Activated CD4-positive, alpha-beta T cell treated with anti-CD3 and anti-CD28 coated beads, Interleukin-2, amount 50 U/mL, for 16 hours (primary cell): ENCODE results near the gene HCFC1R1.
A peak's percentile ranks its signal among the peaks of the same experiment; 100 is the strongest.

Experiments used
- DNase-seq: peaks from one replicate; pipeline ENCODE4 v3.0.0-alpha.2; 2020

The HCFC1R1 gene

DNA sequence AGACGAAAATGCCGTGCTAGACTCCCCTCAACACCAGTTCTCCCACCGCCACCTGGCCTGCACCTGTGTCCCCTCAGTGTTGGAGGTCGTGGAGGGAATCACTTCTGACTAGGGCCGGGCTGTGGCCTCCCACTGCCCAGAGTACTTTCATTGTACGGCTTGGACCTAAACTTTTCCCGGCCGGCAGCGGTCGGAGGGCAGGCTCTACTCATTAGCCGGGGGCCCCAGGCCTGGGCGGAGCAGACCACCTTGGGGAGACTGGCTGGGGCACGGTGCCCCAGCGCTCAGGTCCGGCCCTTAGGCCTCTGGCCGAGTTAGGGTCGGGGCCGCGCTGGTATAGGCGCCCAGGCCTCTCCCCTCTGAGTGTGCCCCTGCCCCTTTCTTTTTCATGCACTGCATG lies 6.4 kb downstream of the HCFC1R1 start:
- no peak for DNase-seq

DNA sequence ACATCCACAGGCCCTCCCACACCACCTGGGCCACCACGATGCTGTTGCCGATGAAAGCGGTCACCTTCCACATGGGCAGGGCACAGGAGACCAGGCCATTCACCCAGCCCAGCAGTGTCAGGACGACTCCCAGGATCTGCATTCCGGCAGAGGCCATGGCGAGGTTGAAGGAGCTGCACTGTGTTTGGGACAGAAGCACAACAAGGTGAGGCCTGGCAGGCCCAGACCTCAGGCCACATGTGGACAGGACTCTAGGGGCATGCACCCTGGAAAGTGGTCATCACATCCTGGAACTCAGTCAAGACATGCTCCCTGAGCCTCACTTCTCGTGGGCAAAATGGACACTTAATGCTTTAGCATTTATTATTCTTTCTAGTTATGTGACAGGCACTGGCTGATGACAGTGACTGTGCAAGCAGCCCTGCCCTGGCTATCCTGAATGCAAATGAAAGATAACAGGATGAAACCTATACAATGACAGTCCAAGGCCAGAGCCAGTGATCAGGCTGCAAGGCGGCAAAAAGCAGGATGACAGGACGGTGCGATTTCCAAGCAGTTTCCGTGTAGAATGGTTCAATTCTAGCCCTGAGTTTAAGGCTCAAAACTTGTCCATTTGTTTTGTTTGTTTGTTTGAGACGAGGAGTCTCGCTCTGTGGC lies 7.7 kb downstream of the HCFC1R1 start:
- DNase-seq, result no peak

DNA sequence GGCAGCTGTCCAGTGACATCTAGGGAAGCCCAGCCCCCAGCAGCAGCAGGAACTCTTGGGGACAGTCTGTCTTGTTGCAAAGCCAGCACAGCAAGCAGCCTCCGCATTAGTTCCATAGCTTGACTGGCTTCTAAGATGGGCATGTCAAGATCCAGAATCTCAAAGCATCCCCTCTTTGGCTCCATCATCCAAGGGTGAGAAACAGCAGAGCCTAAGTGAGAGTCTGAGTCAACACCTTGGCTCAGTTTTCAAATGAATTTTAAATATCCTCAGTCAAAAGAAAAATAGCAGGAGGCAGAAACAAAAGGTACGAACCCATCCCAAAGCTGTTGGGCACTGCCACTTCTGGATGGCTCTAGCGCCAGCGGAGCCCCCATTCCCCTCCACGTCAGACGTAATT lies 8.8 kb downstream of the HCFC1R1 start:
- DNase-seq, result no peak

DNA sequence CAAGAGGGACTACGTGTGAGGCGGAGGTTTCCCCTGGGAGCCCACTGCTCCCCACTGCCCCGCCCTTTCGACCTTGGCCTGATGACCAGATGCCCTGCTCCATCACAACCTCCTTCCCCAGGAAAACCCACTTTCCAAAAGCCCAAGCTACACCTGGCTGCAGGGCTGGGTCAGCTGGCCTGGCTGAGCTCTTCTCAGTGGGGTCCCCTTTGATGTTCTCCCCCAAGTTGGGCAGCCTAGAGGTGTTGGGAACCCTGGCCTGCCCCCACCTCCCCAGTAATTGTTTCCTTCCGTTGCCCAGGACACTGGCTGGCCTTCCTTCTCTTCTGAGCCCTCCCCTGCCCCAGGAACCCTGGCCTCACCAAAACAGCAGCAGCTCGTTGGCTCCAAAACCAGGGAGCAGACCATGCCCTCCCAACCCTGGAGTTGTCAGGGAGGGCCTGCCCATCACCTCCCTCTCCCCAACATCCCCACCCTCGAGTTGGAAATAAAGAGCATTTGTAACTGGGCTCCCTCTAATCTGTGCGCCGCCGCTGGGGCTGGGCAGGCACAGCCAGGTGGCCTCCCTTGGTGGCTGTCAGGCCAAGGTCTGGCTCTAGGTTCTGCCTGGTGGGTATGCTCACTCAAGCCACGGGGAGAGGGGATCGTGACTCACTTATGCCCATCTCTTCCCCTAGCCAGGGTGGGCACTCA lies 9.6 kb downstream of the HCFC1R1 start:
- no peak for DNase-seq

DNA sequence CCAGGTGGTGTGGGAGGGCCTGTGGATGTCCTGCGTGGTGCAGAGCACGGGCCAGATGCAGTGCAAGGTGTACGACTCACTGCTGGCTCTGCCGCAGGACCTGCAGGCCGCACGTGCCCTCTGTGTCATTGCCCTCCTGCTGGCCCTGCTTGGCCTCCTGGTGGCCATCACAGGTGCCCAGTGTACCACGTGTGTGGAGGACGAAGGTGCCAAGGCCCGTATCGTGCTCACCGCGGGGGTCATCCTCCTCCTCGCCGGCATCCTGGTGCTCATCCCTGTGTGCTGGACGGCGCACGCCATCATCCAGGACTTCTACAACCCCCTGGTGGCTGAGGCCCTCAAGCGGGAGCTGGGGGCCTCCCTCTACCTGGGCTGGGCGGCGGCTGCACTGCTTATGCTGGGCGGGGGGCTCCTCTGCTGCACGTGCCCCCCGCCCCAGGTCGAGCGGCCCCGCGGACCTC lies 10.2 kb downstream of the HCFC1R1 start:
- DNase-seq, result no peak

DNA sequence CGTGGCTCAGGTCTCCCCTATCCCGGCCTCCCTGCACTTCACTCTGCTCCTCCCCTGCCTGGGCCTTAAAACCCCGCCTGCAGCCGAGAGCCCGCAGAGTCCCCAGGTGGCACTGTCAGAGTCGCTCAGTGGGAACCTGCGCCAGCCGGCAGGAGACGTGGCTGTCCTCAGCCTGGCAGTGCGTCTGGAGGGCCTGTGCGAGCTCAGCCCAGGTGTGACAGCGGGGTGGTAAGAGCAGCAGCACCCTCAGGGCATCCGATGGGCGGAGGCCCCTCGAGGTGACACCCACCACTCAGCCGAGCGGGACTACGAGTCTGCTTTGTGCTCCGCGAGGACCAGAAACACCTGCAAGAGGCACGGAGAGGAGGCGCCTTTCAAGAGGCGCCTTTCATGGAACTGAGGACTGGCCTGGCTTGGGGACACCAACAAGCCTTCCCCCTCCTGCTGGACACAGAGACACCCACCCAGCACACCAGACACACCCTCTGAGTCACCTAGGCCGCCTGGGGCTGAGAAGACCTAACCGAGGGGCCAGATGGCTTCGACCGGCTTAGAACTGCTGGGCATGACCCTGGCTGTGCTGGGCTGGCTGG lies 10.8 kb downstream of the HCFC1R1 start, which contains the start of gene CLDN9:
CLDN9 (plus strand) TSS at position 96 of the 593 bp plus-strand sequence; CDS start at position 536, 440 bp downstream.
- no peak for DNase-seq

DNA sequence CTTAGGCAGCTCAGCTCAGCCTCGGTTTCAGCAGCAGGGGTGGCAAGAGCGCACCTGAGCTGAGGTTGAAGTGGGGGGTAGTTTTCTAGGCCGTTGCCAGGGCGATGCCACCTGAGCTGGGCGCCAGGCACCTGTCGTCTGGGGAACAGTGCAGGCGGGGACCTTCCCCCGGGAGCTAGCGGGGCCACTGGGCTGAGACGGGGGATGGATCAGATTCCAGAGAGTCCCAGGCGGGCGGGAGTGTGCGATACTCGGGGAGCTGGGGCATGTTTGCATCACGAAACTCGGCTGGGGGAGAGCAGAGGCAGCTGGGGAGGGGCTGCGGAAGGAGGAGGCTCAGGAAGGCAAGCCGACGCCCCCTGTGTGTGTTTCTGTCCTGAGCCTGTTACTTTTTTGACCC lies 11.5 kb downstream of the HCFC1R1 start:
- no peak for DNase-seq

DNA sequence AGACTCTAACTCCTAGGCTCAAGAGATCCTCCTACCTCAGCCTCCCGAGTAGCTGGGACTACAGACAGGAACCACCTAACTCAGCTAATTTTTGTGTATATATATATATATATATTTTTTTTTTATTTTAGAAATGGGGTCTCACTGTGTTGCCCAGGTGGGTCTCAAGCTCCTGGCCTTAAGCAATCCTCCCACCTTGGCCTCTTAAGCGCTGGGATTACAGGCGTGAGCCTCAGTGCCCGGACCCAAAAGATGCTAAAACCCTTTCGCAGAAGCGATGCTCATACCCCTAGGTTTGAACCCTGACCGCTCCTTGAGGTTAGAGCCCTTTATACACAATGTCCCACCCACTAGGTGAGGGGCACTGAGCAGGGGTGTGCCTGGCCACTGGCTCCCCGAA lies 13.2 kb downstream of the HCFC1R1 start:
- DNase-seq, result no peak

DNA sequence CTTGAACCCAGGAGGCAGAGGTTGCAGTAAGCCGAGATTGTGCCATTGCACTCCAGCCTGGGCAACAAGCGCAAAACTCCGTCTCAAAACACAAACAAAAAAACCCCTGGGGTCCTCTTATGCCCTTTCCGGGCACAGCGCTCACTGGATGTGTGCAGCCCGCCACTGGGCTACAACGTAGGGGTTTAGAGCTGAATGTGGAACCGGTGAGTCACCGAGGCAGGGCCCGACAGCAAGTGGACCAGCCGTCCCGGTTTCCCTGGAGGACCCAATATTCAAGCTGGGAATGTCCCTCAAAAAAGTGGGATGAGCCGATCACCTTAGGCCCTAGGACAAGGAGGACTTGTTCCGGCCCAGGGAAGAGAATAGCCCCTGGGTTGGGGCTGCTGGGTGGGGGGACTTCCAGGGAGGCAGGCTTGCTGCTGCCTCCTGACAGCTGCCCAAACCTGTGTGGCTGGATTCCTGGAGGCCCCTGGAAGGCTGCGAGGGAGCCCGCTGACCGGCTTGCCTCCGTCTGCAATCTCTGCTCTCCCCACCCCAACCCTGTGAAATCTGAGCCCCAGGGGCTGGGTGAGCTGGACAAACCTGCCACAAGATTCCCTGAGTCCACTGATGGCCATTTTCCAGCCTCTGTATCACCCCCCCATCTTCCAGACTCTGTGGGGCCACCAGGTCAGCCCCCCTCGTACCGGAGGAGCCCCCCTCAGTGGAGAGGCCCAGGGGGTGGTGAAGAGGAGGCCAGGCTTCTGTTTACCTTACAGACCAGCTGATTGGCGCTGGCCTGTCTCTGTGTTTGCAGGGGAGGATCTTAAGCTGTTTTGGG lies 14.0 kb downstream of the HCFC1R1 start:
- no peak for DNase-seq

DNA sequence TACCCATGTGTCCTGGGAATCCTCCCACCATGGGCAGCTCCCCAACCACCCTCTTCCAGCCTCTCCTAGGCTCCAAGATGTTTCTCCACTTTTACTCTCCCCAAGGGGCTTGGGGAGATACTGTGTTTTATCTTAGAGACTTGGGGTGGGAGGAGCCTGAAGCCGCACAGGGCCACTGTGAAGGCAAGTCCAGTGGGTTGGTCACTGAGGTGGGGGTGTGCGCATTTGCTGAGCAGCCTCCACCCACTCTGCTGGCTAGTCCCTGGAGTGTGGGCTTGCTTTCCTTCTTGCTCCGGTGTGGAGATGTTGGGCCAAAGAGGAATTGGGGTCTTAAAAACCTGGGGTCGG lies 15.1 kb downstream of the HCFC1R1 start:
- DNase-seq, result no peak

DNA sequence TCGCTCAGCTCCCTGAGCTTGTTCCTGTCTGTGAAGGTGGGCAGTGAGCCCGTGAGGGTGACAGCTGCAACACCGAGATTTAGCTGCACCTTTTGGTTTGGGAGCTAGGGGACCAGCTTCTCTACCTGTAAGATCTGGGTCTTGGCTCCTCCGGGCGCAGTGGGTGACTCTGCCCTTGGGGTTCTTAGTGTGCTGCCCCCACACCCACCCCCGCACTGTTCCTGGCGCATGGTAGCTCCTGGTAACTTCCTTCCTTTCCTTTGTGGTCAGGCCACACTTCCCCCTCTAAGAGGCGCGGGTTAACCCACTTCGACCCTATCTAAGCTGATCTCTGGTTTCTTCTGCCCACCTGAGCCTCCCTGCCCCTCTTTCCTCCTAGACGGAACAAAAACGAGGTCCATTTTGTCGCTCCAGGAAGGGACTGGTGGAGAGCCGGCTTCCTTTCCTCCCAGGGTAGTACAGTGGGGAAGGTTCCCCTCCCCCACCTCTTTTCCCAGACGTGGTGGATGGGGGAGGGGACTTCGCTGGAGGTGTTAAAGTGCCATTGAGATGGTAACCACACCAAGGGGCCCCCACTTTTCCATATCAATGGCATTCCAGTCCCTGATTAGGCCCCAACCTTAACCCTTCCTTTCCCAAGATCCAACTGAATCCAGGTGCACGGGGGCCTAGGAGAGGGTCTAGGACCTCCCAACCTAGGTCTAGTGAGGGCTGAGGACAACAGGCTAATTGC lies 15.6 kb downstream of the HCFC1R1 start:
- DNase-seq, result no peak

DNA sequence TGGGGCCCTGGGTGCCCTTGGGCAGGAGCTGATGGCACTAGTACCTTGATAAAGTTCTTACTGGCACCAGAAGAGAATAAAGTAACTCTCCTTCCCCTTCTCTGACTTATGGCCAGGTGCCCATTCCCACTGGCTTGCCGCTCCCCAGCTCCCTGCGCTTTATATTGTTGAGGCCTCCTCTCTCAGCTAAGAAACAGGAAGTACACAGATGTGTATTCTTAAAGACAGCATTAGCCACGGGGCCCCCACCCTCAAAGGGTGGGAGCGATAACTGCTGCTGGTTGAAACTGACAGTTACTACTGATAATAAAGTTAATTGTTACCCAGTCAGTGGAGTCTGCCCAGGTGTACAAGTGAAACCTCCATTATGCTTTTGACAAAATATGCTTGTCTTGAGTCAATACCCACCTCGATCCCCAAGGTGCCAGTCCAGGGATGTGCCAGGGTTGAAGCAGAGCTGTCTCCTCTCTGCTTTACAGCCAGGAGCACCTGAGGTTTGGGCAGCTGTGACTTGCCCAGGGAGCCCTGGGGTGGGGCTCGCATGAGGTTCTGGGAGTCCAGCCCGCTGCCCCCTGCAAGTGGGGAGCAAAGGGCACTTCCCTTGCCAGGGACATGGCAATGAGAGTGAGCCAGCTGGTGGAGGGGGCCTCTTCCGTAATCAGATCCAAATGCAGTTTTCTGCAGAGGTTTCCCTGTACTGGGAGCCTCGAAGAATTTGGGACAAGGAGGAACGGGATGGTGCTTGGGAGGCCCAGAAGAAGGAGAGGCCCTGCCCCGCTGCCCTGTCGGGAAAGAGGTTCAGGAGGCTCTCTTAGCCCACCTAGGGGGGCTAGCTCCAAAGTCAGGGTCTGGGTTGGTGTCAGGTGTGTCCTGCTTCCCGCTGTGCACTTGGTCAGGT lies 16.4 kb downstream of the HCFC1R1 start:
- DNase-seq, result no peak

DNA sequence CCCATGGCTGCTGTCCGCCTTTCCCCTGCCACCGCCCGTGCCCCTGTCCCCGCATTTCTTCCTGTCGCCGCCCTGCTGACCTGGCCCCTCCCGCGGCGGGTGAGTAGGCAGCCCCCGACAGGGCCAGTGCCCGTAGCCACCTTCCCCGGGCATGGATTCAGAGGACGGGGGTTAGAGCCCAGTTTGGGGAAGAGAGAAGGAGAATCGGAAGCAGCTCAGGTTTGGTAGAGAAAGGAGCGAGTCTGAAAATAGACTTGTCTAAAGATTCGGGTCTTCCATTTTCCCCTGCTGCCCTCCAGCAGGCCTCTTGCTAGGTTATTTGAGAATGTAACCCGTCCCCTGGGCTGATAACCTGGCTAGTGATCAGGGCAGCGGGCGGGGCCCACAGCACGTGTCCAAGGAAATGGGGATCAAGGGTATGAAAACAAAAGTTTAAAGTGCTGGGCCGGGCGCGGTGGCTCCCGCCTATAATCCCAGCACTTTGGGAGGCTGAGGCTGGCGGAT lies 18.9 kb downstream of the HCFC1R1 start:
- DNase-seq, result no peak

DNA sequence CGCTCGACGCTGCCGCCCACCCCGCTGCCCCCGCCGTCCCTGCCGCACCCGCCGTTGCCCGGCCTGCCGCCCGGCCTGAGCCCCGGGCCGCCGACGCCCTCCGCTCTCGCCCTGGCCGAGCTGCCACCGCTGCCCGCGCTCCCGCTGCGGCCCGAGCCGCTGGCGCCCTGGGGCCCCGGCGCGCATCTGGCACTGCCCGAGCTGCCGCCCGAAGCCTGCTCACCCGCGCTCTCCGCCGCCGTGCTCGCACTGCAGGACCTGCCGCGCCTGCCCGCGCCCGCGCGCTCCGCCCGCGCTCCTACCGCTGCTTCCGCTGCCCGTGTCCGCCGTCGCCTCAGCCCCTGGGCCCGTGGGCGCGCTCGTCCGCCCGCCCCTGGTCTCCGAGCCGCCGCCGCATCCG lies 19.4 kb downstream of the HCFC1R1 start:
- DNase-seq, result no peak

DNA sequence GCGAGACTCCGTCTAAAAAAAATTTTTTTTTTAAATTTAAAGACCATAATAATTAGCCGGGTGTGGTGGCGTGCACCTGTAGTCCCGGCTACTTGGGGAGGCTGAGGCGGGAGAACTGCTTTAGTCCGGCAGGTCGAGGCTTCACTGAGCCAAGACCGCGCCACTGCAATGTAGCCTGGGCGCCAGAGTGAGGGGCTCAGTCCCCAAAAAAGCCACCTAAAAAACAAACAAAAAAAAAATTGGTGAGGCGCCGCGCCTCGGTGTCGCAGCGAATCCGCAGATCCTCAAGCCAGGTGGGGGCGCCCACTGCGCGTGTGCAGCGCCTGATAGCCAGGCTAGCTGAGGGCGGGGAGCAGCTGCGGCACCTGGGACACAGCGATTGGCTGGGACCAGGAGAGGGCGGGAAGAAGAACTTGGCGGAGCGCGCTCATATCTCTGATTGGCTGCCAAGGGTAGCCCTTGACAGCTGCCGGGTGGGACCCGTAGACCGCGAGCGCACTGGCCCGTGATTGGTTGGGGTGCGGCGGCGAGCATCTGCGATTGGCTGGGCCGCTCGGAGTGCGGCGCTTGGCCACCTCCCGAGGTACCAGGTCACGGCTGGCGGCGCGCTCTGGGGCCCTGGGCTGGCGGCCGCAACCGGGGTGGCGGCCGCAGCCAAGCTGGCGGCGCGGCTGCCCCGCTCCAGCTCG lies 20.0 kb downstream of the HCFC1R1 start:
- DNase-seq, result peak; percentile 99

DNA sequence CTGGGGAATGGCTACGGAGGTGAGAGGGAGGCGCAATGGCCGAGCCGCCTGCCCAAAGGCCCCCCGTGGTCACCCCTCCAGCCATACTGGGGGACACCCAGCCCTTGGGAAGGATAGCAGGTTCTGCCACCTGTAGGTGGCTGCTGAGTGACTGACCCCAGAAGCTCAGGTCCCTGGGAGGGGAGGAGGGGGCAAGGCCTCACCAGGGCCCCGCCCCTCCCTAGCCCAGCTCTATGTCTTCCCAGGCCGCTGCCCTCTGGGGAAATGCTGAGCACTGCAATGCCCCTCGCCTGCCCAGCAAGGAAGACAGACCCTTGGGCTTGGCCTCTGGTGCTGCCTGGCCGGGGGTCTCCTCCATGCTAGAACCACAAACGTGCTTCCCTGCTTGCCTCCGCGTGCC lies 22.4 kb downstream of the HCFC1R1 start:
- DNase-seq, result no peak

DNA sequence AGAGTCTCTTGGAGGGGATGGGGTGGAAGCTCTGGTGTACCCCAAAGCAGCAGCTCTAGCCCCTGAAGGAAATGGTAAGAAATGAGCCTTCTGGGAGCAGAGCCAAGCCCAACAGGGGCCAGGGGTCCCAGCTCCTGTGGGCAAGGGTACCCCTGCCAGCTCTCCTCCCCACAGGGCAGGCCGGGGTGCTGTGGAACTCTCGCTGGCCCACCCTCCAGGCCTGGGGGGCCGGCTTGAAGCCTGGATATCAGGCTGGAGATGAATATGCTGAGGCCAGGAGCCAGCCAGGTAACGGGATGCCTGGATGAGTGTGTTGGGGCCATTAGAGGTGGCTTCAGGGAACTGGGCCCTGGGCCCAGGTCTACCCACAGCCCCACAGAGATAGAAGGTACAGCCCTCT lies 23.2 kb downstream of the HCFC1R1 start:
- DNase-seq, result no peak

DNA sequence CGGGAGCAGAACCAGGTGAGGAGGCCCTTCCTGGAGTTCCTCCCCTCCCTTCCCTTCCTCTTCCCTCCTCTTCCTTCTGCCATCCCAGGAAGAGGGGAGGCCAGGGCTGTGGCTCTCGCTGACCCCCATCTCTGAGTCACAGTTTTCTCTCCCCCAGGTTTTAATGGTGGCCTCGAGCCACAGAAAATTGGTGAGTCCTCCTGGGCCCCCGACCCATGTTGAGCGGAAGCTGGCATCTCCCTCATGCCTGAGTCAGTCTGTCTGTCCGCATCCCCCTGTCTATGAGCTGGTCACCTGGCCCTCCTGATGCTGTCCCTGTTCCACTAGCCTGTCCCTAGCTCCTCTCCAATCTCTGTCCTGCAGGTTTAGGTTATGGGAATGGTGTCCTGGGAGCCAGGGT lies 23.8 kb downstream of the HCFC1R1 start:
- no peak for DNase-seq

DNA sequence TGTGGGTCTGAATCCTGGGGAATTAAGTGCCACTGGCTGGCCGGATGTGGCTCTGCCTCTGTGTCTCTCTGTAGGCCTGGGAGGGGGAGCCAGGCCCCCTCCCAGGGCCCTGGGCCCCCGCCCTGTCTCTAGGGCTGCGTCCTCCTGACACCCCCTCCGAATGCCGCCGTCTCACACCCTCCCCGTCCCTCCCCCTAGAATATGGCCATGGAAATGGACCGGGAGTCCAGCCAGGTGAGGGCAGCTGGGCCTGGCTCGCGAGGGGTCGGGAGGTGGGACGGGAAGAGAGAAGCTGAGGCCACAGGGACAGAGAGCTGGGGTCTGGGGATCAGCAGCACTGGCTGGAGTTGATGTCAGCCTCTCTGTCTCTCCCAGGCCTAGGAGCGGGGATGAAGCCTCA lies 27.4 kb downstream of the HCFC1R1 start:
- no peak for DNase-seq

DNA sequence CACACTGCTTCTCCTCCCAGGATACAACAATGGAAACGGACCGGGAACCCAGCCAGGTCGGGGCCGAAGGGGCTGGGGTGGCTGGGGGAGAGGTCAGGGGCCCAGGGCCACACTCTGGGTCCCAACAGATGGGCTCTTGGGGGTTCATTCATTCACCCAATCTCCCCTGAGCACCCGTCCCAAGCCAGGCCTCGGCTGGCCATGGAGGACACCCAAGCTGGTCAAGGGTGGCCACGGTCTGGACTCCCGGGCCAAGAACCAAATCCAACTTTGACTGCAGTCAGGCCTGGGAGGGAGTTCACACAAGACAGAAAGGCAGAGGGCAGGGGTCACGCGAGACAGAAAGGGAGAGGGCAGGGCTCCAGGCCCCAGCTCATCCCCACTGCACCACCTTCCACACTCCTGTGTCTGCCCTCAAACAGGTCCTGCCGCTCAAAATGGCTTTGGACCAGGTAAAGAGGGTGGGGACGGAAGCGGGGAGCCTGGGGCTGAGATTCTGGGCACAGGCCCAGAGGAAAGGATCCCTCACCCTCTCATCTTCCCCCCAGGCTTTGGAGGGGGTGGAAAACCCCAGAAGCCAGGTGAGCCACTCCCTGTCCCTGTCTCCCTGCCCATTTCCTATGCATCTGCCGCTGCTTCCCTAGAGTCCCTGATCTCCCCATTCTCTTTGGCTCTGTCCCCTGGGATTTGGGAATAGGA lies 31.2 kb downstream of the HCFC1R1 start:
- no peak for DNase-seq
